GM21619 (cell line): ENCODE measurements around the gene METTL2A.
"Not testable (repeated sequence)": the region's sequence is repeated elsewhere in the genome, so short reads cannot be mapped to it uniquely, and the experiment has no call there.

Source experiments
- ATAC-seq: cut with Tn5 transposase; IDR thresholded peaks from one replicate; pipeline ENCODE4 v1.9.1; 2021; ENCODE audit not compliant: unreplicated experiment

METTL2A gene

GRCh38 chr17:62471380-62471880, 47.7 kb downstream of the METTL2A start:
- not testable (repeated sequence) for ATAC-seq

DNA sequence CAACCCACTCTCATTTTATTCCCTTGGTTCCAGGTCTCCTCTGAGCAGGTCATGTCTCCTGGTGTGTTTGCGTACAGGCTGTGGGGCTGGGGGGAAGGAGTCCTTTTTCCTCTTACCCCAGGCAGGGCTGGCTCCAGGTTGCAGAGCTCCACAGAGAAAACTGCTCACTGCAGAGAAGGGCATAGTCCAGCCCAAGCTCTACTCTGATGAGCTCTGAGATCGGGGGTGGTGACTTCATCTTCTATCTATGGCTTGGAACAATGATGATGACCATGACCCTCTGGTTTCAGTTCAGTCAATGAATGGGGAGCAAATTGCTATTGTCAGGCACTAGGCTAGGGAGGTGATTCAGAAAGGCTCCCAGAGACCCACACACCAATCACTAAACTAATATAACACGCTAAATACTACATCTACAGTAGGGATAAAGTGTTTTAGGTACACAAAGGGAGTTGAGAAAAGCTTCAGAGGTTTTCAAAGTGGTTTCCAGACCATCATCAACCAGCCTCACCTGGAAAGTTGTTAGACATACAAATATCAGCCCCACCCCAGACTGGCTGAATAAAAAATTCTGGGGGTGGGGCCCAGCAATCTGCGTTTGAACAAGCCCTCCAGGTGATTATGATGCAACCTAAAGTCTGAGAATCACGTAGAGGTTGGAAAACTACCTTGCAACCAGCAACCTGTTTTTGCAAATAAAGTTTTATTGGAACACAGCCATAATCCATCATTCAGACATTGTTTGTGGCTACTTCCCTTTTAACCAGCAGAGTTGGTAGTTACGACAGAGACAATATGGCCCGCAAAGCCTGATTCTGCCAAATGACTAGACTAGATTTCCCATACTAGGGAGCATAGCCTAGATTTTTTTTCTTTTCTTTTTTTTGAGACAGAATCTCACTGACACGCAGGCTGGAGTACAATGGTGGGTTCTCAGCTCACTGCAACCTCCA, 49.6 kb downstream of the METTL2A start:
- not testable (repeated sequence) for ATAC-seq

DNA sequence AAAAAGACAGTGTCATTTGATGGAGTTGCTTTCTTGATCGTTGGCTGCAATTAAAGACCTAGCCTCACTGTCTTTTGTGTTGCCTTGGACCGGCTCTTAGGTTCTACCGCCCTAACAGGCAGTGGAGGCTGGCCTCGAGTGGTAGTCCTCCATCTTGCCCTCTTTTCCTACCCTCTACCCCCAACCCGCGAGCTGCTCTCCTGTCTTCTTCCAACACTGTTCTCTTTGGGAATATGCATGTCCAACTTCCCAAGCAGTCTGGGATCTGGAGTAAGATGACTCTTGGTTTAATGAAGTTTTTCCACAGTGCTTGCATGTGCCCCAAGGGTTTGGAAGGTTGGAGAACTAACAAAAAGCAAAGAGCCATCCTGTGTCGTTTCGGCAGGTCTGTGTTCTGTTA, 53.4 kb downstream of the METTL2A start:
- not testable (repeated sequence) for ATAC-seq

GRCh38 chr17:62477718-62478408, 54.2 kb downstream of the METTL2A start:
- peak; percentile 26 for ATAC-seq

- ATAC-seq: peak; percentile 69
Observed at GRCh38 chr17:62478424-62478879, 54.8 kb downstream of the METTL2A start, which contains the start of gene TLK2. TSS of gene TLK2 (plus strand) at chr17:62478825. CDS start at chr17:62481126, 2,301 bp downstream.

- peak; percentile 26 for ATAC-seq
Observed at GRCh38 chr17:62478880-62479638, 55.4 kb downstream of the METTL2A start.

DNA sequence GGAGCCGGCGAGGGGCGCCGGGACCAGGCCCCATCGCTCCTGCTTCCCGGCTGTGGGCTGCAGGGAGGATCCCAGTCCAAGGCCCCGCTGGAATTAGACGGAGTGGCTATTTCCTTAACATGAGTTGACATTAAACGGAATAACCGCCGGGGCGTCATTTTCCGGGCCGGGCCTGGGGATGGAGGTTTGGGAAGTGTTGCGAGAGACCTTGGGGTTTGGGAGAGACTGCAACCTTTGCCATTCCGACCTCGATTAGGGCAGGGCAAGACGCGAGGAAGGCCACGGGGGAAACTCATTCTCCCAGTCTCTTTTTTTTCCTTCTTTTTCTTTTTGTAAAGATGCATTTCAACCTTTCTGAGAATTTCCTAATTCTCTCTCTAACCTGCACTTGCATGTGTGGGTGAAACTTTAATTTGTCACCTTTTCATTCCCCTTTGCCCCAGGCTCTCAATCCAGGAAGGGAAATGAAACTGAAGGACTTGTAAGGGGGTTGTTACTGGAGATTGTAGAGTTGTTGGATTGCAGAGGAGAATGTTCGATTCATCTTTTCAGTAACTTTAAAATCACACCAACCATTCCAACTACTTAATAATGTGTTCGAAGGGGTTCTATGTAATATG, 56.1 kb downstream of the METTL2A start:
- ATAC-seq: not testable (repeated sequence)

DNA sequence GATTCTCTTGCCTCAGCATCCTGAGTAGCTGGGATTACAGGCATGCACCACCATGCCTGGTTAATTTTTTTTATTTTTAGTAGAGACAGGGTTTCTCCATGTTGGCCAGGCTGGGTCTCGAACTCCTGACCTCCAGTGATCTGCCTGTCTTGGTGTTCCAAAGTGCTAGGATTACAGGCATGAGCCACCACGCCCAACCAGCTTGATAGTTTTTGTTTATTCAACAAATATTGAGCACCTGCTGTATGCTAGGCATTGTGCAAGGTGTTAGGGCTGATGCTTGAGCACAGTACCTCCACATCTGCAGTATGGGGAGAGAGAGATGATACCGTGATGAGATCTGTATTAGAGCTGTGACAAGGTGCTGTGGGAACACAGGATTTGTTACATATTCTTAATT, 58.9 kb downstream of the METTL2A start:
- ATAC-seq: not testable (repeated sequence)

DNA sequence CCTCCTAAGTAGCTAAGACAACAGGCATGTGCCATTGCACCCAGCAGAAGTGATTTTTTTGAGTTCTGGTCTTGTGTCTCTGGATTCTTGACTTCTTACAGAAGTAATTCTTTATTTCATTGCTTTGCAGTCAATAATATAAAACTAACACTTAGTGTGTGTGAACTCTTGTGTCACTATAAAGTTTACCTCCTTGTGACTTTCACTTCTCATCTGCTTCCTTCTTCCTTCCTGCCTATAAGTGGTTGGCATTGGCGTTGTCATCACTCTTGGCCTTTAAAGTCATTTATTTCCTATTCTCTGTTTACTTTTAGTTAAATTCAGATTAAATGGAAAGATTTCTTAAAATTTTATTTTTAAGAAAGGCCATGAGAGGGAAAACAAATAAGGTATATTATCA, 67.3 kb downstream of the METTL2A start:
- not testable (repeated sequence) for ATAC-seq

DNA sequence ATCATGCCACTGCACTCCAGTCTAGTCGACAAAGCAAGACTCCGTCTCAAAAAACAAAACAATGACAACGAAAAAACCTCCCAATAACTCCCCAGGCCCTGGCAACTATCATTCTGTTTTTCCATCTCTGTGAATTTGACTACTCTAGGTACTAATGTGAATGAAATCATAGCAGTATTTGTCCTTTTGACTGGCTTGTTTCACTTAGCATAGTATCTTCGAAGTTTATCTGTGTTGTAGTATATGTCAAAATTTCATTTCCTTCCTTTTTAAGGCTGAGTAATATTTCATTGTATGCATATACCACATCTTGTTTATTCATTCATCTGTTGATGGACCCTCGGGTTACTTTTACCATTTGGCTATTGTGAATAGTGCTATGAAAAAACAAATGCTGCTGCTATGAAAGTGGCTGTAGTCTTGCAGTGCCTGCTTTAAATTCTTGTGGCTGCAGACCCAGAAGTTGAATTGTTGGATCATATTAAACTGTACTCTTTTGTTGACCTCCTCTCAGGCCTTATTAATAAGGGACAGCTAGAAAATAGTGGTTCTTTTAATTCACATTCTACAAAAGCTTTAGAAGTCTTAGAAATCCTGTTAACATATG, 69.5 kb downstream of the METTL2A start:
- ATAC-seq: not testable (repeated sequence)

GRCh38 chr17:62494073-62494472, 70.4 kb downstream of the METTL2A start:
- ATAC-seq: not testable (repeated sequence)

DNA sequence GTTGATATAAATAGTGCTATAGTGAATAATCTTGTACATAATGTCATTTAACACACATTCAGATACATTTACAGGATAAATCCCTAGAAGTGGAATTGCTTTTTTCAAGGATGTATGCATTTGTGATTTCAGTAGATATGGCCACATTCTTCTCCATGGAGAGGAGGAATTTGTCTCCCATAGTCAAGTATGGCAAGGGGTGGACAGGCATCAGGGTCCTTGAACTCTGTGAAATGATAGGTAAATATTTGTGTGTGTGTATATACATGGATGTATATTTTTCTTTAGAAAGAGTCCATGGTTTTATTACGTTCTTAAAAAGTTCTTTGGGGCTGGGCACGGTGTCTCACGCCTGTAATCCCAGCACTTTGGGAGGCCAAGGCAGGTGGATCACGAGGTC, 72.6 kb downstream of the METTL2A start:
- ATAC-seq: not testable (repeated sequence)

GRCh38 chr17:62498796-62499195, 75.1 kb downstream of the METTL2A start:
- ATAC-seq: not testable (repeated sequence)
